ENCODE data around the gene TNFRSF8.
A peak's percentile ranks its signal among the peaks of the same experiment; 100 is the strongest.
"Not testable (repeated sequence)": the region's sequence is repeated elsewhere in the genome, so short reads cannot be mapped to it uniquely, and the experiment has no call there.

TNFRSF8 gene

GRCh38 chr1:12063141-12064072, at the start of gene TNFRSF8:
TSS of gene TNFRSF8 (plus strand) at chr1:12063303. CDS start at chr1:12063599, 296 bp downstream.
- DNase-seq (ENCODE audit: low read depth): peak; percentile 32

DNA sequence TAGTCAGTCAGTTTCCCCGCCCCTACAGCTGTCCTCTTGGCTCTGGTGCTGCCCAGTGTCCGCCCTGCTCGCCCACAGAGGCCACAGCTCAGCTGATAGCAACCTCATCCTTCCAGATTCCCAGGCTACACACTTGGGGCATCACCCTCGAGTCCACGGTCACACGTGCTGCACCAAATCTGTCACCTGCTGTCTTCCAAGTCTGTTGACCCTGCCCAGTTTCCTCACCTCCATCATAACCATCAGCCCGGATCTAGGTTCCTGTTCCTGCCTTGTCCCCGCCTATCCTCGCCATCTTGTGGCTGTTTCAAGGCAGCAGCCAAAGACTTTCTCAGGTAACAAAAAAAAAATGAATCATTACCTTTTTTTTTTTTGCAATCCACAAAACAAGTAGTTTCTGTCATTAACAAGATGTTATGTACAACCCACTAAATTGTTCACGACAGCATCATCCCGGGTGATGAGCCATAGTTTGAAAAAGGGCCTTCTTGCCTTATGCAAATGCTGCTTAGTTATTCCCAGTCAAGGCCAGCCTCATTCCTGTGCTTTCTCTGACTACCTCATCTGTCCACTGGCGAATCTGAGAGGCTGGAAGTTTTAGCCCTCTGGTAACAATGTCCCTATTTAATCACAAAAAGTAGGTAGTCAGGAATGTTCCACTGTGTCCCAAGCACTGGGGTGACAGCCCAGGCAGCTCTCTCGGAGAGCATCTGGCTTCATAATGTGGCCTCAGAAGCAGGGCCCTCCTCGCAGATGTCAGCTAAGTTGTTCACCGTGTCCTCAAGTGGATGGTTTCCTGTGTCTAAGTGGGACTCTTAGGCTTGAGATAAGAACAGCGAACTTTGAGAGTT, 48.7 kb upstream of the TNFRSF8 start:
- DNase-seq (ENCODE audit: low read depth): no peak

DNA sequence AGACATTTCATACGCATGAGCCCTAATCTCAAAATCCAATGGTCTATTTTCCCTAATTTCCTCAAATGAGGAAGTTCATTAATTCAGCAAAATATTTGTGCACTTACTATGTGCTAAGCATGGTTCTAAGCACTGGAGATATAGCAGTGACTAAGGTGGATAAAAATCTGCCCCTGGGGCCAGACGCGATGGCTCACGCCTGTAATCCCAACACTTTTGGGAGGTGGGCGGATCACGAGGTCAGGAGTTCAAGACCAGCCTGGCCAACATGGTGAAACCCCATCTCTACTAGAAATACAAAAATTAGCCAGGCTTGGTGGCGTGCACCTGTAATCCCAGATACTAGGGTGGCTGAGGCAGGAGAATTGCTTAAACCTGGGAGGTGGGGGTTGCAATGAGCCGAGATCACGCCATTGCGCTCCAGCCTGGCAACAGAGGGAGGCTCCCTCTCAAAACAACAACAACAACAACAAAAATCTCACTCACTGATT, 48.1 kb upstream of the TNFRSF8 start:
- no peak for DNase-seq (ENCODE audit: low read depth)

- DNase-seq (ENCODE audit: low read depth): no peak
These were observed 47.6 kb upstream of the TNFRSF8 start for GRCh38 chr1:12015499-12015898.

GRCh38 chr1:12016182-12016581, 46.9 kb upstream of the TNFRSF8 start:
- no peak for DNase-seq (ENCODE audit: low read depth)

DNA sequence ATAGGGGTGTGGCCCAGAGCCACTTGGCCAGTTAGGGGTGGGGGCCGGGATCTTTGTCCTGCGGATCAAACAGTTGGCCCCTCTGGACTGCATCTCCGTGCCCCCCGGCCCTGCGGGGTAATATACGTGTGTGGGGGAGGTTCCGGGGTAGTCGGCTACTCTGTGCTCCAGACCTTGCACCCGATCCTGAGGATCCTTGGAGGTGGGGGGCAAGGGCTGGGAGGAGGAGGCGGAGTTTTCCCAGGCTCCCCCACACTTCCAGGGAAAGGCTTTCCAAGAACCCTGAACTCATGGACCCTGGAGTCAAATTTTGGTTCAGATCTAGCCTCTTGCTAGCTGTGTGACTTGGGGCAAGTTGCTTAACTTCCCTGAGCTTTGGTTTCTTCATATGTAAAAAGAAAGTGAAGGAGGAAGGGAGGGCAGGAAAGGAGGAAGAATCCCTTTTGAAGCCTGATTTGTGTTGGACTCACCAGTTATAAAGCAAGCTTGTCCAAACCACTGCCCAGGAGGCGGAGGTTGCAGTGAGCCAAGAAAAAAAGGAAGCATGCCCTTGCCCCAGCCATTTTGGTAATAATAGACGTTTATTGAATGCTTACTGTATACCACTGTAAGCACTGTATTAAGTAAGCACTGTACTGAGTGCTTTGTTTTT, 43.1 kb upstream of the TNFRSF8 start:
- no peak for DNase-seq (ENCODE audit: low read depth)

- DNase-seq (ENCODE audit: low read depth): no peak
These were observed 41.5 kb upstream of the TNFRSF8 start for GRCh38 chr1:12021616-12022015.

DNA sequence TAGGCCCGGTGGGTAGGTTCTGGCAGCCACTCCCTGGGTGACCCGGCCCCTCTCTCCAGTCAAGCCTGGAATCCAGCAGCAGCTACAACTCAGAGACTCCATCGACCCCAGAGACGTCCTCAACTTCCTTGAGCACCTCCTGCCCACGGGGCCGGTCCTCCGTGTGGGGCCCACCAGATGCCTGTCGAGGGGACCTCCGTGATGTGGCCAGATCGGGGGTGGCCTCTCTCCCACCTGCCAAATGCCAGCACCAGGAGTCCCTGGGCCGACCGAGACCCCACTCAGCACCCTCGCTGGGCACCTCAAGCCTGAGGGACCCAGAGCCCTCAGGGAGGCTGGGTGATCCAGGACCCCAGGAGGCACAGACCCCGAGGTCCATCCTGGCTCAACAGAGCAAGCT, 41.1 kb upstream of the TNFRSF8 start:
- DNase-seq (ENCODE audit: low read depth): no peak

- DNase-seq (ENCODE audit: low read depth): no peak
These were observed 36.5 kb upstream of the TNFRSF8 start for GRCh38 chr1:12026586-12026985.

DNA sequence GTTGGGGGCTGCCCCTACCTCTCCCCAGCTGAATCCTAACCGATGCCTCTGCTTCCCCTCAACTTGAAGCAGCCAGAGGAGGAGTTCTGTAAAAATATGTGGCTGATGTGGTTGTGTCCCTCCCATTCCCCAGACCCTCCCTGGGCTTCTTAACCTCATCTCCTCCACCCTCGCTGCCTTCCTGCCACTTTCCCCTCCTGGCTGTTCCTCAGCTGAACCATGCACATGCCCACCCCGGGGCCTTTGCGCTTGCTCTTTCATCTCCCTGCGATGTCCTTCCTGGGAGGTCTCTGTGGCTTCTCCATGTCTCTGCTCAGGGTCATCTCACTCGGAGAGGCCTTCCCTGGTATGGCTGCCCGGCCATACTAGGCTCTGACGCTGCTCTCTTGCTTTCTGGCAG, 34.9 kb upstream of the TNFRSF8 start:
- no peak for DNase-seq (ENCODE audit: low read depth)

- DNase-seq (ENCODE audit: low read depth): no peak
These were observed 34.1 kb upstream of the TNFRSF8 start for GRCh38 chr1:12028957-12029511.

- no peak for DNase-seq (ENCODE audit: low read depth)
These were observed 33.3 kb upstream of the TNFRSF8 start for GRCh38 chr1:12029720-12030339.

DNA sequence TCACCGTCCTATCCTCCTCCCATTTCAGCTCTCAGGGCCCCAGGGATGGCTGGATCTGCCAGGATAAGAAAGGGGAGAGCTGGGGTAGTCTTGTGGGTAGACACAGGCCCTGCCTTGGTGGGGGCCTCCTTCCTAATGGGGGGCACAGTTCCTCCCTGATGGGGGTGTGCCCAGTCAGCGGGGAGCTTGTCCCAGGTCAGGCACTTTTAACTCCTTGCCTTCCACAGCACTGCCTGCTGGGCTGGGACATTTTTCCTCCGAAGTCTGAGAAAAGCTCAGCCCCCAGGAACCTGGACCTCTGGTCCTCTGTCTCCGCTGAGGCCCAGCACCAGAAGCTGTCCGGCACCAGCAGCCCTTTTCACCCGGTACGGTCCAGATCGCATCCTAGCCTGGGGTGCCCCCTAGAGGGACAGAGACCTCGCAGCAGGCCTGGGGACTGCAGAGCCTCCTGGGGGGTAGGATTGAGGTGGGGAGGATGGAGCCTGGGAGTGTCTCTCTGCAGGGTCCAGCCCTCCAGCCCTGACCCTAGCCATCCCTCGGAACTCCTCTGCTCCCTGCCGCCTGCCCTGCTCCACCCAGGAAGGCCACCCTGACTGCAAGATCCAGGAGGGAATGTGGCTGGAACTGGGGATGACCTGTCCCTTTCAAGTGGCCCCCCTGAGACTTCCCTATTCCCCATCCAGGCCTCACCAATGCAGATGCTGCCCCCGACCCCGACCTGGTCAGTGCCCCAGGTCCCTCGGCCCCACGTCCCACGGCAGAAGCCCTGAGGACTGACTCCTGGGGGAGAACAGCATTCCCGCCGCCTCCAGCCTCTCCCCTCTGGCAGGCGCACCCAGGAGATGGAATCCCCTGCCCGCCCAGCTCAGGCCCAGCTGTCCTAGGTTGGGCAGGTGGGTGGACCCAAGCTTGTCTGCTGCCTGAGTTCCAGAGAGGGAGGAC, 31.8 kb upstream of the TNFRSF8 start:
- peak; percentile 34 for DNase-seq (ENCODE audit: low read depth)

DNA sequence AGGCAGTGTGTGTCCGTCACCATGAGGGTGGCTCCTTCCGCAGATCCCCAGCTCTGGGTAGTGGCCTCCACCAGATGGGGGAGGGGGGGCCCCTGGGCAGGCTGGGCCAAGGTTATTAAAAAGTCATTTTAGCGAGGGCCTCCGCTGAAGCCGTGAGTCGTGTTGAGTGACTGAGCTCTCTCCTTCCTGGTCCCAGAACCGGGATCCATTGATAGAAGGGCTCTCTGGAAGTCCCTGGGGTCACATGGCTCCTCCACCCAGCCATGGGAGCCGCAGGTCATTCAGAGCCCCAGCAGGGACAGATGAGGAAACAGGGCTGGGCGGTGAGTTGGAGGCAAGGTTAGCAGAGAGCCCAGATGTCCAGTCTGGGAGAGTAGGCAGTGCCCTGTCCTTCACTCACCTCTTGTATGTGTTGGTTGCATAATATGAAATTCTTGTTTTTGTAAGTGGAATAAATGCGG, 30.9 kb upstream of the TNFRSF8 start:
- no peak for DNase-seq (ENCODE audit: low read depth)

GRCh38 chr1:12033441-12033840, 29.7 kb upstream of the TNFRSF8 start:
- not testable (repeated sequence) for DNase-seq (ENCODE audit: low read depth)

- DNase-seq (ENCODE audit: low read depth): no peak
These were observed 28.7 kb upstream of the TNFRSF8 start for GRCh38 chr1:12034381-12034801.

GRCh38 chr1:12035312-12035711, 27.8 kb upstream of the TNFRSF8 start:
- DNase-seq (ENCODE audit: low read depth): no peak

DNA sequence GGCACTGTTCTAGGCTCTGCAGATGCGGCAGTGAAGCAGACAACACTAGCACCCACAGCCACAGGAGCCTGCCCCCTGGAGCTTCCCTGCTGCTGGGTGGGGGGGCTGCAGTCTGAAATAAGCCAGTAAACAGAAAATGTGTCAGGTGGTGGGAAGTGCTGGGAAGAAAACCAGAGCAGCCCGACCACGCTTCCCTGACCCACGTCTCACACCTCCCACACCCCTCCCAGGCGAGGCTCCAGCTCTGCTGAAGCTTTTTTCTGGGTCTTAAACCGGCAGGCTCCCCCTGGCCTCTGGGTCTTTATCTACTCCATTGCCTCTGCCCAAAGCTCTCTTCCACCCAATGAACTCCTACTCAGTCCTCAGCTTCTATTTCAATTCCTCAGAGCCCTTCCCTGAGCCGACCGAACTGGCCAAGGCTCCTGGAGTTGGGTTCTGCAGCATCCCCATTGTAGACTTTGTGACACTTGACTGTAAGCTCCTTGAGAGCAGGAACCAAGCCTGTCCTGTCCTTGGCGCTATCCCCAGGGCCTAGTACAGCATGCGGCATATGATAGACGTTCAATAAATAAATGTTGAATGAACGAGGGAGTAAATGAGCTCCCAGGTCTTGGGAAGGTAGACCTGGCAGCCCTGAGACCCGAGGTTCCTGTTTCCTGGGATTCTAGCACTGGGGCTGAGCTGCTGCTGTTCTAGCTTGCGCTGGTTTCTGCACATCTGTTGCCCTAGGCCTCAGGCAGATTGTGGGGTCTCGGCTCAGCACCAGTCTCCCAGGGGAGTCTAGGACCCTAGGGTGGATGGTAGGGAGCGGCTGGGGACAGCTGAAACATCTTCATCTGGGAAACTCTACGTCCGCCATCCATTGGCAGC, 25.4 kb upstream of the TNFRSF8 start:
- DNase-seq (ENCODE audit: low read depth): no peak
